GM21528 (cell line): ENCODE data around the gene PCID2.

Experiments used
- ATAC-seq: cut with Tn5 transposase; IDR thresholded peaks from one replicate; pipeline ENCODE4 v1.9.1; 2021; ENCODE audit warnings: mild to moderate bottlenecking, moderate library complexity; ENCODE audit not compliant: unreplicated experiment, low FRiP score

The PCID2 gene

DNA sequence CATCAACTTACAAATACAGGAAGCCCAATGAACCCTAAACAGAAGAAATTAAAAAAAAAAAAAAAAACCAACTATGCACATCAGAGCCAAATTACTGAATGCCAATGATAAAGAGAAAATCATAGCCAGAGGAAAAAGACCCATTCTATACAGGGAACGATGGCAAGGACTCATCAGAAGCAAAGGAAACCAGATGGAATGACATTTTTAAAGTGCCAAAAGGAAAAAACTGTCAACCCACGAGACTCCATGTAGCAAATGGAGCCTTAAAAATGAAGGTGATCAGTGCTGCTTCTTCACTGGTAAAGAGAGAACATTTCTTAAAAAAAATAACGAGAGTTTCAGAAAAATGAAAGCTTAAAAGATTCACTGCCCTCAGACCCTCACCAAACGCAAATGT is 18.3 kb downstream of the PCID2 start:
- ATAC-seq: no peak

DNA sequence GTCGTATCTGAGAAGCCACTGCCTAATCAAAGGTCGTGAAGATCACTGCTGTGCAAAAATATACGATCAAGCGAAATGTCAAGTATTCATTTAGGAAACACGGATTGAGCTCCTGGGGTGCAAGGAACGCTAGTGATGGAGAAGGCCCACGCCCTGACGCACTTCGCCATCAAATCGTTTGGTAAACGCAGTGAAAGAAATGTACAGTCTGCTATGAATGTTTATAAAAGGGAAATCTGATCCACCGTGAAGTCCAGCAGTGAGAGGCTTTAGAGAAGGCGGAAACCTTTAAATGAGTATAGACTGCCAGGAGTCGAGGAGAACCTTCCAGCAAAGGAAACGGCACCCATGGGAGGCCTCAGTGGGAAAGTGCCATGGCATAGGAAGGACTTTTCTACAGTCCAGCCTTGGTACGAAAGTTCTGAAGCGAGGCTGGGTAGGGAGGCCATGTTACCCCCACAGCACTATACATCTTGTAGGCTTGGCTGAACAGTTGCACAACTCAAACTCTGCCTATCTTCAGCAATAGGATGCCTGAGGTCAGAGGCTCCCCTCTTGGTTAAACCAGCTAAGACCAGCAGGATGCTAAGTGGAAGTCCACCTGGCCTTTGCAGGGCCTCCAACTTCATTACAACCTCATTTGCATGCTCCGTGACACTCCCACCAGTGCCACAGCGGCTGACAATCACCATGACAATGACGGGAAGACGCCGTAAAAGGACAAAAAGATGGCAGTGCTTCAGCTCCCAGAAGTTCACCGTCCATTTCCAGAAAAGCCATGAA is 20.4 kb downstream of the PCID2 start:
- no peak for ATAC-seq

DNA sequence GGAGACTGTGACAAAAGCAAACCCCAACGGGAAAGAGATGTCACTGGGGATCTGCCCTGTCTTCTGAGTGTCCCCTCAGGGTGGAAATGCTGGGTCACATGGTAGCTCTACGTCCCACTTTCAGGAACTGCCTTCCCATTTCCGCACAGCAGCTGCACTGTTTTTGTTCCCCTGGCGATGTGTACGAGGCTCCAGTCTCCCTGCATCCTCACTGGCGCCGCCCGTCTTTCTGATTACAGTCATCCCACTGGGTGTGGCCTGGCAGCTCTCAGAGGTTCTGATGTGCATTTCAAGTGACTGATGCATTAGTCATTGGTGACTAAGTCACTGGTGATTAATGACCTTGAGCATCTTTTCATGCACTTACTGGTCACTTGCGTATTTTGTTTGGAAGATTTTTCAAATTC is 21.2 kb downstream of the PCID2 start:
- ATAC-seq: no peak

DNA sequence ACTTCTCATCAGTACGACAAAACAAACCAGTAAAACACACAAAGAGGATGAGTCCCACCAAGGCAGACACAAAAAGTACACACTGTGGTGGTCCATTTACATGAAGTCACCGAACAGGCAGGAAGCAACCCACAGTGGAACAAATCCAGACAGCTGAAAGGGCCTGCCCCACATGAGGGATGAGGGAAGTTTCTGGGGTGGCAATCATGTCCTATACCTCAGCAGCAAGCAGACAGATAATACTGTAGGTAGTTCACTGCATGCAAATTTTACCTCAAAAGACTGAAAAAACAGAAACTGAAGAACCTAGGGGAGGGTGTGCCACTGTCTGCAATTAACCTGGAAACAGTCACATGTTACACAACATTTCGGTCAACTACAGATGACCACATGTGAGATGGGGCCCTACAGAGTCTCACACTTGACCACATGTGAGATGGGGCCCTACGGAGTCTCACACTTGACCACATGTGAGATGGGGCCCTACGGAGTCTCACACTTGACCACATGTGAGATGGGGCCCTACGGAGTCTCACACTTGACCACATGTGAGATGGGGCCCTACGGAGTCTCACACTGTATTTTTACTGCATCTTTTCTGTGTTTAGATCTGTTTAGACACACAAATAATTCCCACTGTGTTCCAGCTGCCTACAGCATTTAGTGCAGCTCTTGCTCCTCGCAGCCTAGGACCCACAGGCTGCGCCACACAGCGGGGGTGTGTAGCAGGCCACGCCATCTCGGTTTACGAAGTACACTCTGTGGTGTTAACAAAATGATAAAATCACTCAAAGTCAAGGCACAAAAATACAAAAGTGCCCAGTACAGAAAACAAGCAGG is 22.2 kb downstream of the PCID2 start:
- peak; percentile 85 for ATAC-seq

DNA sequence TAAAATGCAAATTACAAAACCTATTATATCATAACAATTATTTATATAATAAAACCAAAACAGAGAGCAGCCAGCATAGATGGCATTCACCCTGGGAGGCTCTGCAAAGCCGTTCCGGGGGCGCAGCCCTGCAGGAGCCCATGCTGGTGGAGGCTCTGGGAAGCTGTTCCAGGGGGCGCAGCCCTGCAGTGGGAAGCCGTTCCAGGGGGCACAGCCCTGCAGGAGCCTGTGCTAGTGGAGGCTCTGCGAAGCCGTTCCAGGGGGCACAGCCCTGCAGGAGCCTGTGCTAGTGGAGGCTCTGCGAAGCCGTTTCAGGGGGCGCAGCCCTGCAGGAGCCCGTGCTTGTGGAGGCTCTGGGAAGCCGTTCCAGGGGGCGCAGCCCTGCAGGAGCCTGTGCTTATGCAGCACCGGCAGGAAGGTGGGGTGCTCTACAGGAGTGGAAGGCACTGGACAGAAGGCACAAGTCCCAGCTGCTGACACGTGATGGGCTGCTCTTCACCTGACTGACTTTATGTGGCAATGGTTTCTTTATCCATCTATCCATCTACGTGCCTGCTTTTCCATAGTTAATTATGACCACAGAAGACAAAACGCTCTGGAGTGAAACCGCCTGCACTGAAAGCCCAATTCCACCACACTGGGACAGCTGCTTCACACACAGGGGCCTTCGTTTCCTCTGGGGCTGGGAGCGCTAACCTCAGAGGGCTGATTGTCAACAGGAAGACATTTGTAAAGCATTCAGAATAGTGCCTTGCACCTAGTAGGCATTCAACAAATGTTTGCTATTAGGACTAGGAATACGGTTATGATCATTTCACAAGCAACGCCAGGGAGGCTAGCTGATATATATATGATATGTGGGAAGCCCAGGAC is 23.7 kb downstream of the PCID2 start:
- no peak for ATAC-seq

DNA sequence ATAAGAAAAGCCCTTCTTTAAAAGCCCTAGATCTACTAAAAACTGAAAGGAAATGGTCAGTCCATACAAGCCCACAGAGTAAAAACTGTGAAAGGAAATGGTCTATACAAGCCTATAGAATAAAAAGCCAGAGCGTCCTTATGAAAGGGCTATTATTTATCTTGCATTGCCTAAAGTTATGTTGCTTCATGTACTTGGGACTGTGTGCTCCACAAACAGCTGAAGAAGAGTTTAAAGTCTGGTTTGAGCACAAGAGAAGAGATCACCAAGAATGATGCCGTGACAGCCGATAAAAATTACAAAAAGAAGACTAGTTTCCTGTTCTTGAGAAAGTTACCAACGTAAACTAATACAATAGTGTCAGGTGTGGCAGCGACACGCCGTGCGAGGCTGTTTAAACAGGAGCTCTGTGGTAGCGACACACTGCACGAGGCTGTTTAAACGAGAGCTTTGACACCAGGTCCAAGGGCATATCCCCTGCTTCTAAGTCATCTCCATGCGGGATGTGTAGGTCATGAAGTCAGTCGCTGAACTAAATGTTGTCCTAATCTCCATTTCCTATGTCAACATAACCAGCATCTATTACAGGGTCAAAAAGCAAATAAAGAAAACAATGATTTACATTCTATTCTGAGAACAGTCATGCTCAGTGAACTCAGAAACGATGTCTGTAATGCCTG is 24.9 kb downstream of the PCID2 start:
- no peak for ATAC-seq

DNA sequence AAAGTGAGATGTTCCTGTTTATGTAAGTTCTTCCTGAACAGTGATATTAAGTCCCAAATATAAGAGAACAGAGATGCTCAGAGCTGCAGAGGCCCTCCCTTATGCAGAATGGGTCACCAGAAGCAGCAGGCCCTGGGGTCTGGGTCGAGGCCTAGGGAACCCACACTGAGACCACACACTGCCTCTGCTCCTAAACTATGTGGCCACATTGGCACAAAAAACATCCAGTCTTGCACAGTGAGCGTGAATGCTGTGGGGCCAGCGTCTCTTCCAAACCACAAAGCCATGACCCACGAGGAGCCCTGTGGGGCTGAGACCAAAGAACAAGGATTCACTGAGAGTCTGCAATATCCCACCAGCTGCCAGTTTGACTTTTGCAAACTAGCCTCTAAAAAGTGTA is 26.4 kb downstream of the PCID2 start:
- ATAC-seq: no peak

DNA sequence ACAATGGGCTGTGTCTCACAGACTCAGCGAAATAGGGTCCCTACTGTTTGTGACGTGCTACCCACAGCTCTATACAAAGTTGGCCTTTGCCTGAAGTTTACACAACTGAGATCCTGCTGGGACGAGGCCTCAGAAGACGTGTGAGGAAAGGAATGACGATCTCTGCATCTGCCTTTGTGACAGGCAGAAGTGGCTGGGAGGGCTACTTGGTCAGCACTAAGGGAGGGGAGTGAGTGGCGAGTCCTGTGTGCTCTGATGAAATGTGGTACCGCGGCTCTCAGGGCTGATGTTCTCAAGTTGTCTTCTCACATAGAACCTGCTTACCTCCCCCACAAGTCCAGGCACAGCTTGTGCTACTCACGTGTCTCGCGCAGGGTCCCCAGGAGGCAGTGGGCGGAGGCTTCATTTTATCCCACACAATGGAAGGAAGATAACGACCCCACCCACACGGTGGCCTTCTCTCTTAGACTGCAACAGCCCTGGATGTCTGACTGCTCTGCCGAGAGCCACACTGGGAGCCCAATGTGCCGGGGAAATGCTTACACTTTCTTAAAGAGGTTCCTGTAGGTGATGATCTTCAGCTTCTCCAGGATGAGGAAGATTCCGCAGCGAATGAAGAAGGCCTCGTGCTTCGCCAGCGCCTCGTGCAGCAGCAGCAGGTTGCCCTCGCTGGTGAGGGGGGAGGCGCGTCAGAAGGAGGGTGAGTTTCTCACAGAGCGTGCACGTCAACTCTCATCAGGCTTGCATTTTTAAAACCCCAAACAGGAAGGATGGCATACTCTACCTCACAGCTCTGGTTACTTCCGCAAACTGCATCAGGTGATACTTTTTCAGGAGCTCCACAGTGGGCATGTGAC is 28.9 kb downstream of the PCID2 start:
- no peak for ATAC-seq

DNA sequence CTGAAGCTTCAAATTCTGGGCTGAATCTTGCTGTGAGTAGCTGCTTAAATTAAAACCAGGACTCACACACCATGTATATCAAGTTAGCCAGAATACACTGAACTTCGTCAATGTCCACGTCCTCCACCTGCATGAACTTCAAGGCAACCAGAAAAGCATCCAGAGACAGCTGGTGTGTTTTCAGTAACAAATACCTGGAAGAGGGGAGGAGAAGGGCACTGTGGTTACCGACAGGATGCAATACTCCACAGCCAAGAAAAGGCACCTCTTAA is 29.6 kb downstream of the PCID2 start:
- ATAC-seq: no peak

DNA sequence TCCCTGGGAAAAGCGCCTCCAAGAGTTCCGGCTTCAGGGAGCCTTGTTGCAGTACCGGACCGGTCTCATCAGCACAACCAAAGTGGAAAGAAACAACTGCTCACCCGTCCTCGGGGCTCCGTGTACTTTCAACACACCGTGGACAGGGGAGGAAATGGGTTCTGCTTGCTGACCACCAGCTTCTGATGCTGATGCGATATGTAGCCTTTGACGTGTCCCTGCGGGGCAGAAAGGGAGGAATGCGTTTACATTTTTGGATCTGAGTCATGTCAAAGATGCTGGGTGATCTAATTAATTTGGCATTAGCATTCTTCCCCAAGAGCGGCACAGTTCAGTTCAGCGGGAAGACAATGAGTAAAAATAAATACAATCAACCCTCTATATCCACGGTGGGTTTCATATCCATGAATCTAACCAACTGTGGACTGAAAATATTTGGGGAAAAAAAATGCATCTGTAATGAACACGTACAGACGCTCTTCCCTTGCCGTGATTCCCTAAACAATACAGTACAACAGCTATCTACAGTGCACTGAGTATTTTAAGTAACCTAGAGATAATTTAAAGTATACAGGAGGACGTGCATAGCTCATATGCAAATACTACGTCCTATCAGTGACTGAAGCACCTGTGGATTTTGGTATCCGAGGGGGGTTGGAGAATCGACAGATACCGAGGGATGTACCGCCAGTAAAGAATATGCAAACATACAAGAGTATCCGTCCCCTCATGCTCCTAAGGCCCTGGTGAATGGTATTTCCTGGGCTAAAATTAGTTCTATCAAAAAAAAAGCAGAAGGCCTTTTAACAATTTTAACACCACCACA is 30.2 kb downstream of the PCID2 start:
- no peak for ATAC-seq

DNA sequence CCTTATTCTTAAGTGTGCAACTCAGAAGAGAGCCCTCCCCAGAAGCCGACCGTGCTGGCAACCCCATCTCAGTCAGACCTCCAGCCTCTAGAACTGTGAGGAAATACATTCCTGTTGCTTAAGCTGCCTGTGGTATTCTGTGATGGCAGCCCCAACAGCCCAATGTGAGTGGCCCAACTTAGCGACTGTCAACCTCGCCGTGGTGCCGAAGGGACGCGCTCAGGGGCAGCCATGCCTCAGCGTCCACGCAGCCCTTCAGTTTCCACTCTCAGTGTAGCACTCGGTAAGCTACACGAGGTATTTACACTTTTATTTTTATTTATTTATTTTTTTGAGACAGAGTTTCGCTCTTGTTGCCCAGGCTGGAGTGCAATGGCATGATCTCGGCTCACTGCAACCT is 31.6 kb downstream of the PCID2 start:
- ATAC-seq: no peak

DNA sequence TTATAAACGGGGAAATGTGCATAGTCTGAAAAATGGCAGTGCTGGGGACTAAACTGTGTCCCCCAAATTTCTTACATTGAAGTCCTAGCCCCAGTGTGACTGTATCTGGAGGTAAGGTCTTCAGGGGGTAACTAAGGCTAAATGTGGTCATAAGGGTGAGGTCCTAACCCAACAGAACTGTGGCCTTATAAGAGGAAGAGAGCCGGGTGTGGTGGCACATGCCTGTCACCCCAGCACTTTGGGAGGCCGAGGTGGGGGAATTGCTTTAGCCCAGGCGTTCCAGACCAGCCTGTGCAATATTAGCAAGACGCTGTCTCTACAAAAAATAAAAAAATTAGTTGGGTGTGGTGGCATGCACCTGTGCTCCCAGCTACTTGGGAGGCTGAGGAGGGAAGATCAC is 32.2 kb downstream of the PCID2 start:
- no peak for ATAC-seq

DNA sequence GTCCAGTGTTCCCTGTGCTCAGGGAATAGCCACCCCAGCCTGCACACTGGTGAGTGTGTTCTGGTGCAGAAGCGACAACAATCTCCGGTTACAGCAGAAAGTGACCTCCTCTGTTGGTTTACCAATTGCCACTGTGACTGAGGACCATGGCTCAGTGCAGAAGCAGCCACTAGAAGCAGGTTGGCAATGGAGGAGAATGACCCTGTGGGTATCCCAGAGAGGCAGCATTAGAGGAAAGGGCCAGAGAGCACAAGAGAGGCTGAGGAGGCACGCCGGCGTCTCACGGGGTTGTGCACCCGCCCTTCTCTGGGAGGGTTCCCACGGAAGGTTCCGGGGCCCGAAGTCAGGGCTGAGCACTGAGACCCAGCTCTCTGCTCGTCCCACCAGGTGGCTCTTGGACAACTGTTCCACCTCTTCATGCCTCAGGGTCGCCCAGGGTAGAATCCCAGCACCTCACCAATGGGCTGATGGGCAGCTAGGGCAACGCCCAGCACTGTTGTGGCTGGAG is 36.0 kb downstream of the PCID2 start:
- no peak for ATAC-seq

DNA sequence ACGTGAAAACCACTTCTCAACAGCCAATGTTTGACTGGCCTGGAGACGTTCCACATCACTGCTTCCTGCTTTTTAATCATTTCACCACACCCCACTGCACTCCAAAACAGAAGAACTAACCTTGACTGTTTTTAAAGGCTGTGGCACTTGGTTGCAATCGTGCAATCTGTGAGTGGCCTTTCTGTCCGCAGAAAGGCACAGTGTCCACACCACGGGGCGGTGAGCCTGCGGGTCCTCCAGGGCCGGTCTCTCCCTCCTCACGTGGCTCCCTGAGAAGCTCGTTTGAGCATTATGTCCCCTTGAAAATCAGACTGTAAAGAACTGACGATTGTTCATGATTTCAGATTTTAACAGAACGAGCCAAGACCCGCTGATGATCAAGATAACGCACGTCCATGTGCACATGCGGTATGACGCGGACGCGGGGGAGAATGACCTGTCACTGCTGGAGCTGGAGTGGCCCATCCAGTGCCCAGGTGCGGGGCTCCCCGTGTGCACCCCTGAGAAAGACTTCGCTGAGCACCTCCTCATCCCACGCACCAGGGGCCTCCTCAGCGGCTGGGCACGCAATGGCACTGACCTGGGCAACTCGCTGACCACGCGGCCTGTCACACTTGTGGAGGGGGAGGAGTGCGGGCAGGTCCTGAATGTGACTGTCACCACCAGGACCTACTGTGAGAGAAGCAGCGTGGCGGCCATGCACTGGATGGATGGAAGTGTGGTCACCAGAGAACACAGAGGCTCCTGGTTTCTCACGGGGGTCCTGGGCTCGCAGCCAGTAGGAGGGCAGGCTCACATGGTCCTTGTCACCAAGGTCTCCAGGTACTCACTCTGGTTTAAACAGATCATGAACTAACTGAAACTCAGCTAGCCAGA is 37.0 kb downstream of the PCID2 start:
- ATAC-seq: no peak

DNA sequence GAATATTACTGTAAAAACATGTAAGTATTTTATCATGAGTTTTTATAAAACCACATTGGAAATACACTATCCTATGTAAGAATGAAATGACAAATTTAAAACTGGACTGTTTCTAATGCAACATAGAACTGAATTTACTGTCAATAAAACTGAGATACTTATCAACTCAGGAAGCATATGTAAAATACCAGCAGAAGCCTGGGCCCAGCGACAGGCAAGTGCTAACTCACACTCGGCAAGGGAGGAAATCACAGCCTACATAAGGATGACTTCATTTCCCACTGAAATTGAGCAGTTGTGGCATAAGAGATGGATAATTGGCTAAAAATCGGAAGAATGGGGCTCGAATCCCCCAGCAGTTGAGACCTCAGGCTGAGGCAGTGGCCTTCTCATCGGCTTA is 38.0 kb downstream of the PCID2 start:
- no peak for ATAC-seq

DNA sequence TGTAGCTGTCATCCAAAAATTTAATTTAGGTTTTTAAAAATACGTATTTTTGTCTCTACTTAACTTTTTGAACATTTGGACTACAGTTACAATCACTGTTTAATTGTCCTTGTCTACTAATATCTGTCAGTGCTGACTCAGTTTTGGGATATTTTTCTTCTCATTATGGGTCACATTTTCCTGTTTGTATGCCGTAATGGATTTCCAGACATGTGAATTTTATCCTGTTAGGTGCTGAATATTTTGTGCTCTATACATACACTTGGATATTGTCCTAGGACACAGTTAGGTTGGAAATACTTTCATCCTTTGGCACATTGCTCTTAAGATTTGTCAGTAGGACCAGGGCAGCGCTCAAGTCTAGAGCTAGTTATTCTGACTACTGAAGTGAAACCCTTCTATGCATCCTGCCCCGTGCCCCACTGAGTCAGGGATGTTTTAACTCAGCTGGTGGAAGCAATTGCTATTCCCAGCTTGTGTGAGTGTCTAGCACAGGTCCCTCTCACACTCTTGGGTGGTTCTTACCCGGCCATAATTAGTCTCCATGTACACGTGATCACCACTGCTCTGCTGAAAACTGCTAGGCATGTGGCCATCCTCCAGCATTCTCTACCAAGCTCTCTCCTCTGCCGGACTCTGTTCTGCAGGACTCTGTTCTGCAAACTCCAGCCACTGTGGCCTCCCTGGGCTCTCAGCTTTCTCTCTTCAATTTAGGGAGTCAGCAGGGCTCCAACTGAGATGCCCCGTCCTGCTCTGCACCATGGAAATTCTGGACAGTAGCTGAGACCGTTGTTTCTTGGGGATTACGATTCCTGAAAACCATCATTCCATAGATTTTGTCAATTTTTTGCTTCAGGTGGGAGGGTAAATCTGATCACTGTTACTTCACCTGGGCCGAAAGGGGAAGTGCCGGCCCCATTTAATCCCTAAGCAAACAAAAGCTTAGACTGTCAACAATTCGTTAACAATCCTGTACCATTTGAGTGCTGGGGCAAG is 38.9 kb downstream of the PCID2 start:
- no peak for ATAC-seq

DNA sequence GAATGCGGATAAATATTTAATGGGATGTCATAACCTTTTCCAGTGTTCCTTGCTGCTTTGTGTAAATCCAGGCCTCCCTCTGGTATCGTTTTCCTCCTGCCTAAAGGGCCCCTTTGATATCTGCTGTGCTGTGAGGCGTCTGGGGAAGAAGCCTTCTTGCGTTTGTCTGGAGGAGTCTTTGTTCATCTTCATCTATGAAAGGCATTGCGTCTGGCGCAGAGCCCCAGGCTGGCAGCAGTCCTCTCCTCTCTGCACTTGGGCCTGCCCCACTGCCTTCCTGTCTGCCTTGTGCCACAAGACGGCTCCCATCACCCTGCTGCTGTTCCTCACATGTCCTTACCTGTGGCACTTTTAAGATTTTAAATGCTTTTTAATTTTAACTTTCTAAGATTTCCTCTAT is 40.3 kb downstream of the PCID2 start:
- ATAC-seq: no peak
